H9 (cell line): ENCODE data around the gene NUDT22. TPM values are rescaled to one million over a fixed set of nuclear protein-coding genes. Genes with fewer than 3 reads are reported as not detected.

Source experiments
- DNase-seq: peaks from one replicate; pipeline ENCODE4 v3.0.0-alpha.2; 2017
- H2AFZ ChIP-seq: one replicate; pipeline ENCODE4 v1.6.1; 2013; ENCODE audit warnings: mild to moderate bottlenecking, low read length, control low read depth, moderate library complexity
- H2AK5ac ChIP-seq: 2 replicates; pipeline ENCODE4 v1.6.1; 2013; ENCODE audit warnings: low read length, control low read depth, mixed read lengths; ENCODE audit not compliant: insufficient read length
- H2BK120ac ChIP-seq: one replicate; pipeline ENCODE4 v1.6.1; 2013; ENCODE audit warnings: low read depth, mild to moderate bottlenecking, low read length, control low read depth, inconsistent platforms; ENCODE audit not compliant: poor library complexity, severe bottlenecking
- H2BK12ac ChIP-seq: 2 replicates; pipeline ENCODE4 v1.6.1; 2013; ENCODE audit warnings: low read length, control low read depth, mixed read lengths, low read depth; ENCODE audit not compliant: insufficient read length
- H2BK15ac ChIP-seq: 2 replicates; pipeline ENCODE4 v1.6.1; 2013; ENCODE audit warnings: low read depth, low read length, control low read depth
- H2BK20ac ChIP-seq: one replicate; pipeline ENCODE4 v1.6.1; 2013; ENCODE audit warnings: low read depth, mild to moderate bottlenecking, low read length, control low read depth, inconsistent platforms; ENCODE audit not compliant: poor library complexity, severe bottlenecking
- H2BK5ac ChIP-seq: 2 replicates; pipeline ENCODE4 v1.6.1; 2013; ENCODE audit warnings: low read length, control low read depth, mixed read lengths; ENCODE audit not compliant: insufficient read length
- H3K14ac ChIP-seq: 2 replicates; pipeline ENCODE4 v1.6.1; 2013; ENCODE audit warnings: low read length, control low read depth; ENCODE audit not compliant: insufficient read depth
- H3K18ac ChIP-seq: 2 replicates; pipeline ENCODE4 v1.6.1; 2013; ENCODE audit warnings: low read depth, mild to moderate bottlenecking, mixed read lengths, low read length, control low read depth; ENCODE audit not compliant: insufficient read length
- H3K23ac ChIP-seq: 2 replicates; pipeline ENCODE4 v1.6.1; 2013; ENCODE audit warnings: low read length, control low read depth, mixed read lengths, low read depth; ENCODE audit not compliant: insufficient read length
- H3K23me2 ChIP-seq: 2 replicates; pipeline ENCODE4 v1.6.1; 2013; ENCODE audit warnings: low read depth, mild to moderate bottlenecking, mixed read lengths, low read length, control low read depth; ENCODE audit not compliant: insufficient read length, poor library complexity, severe bottlenecking
- H3K27ac ChIP-seq: 2 replicates; pipeline ENCODE4 v1.5.1; 2013; ENCODE audit warnings: low read length, control low read depth, mixed read lengths, low read depth; ENCODE audit not compliant: insufficient read length
- H3K27me3 ChIP-seq: 2 replicates; pipeline ENCODE4 v1.6.1; 2013; ENCODE audit warnings: low read length, control low read depth, inconsistent platforms; ENCODE audit not compliant: insufficient read depth
- H3K4ac ChIP-seq: 2 replicates; pipeline ENCODE4 v1.6.1; 2013; ENCODE audit warnings: low read depth, mild to moderate bottlenecking, control low read depth, inconsistent platforms, low read length, moderate library complexity
- H3K4me1 ChIP-seq: 2 replicates; pipeline ENCODE4 v1.6.1; 2013; ENCODE audit warnings: low read length, control low read depth, inconsistent platforms; ENCODE audit not compliant: insufficient read depth
- H3K4me2 ChIP-seq: 2 replicates; pipeline ENCODE4 v1.6.1; 2013; ENCODE audit warnings: low read length, control low read depth, mixed read lengths; ENCODE audit not compliant: insufficient read length, insufficient read depth
- H3K56ac ChIP-seq: 2 replicates; pipeline ENCODE4 v1.6.1; 2013; ENCODE audit warnings: low read depth, mild to moderate bottlenecking, mixed read lengths, low read length, control low read depth; ENCODE audit not compliant: insufficient read length
- H3K79me1 ChIP-seq: 2 replicates; pipeline ENCODE4 v1.6.1; 2013; ENCODE audit warnings: low read depth, mild to moderate bottlenecking, moderate library complexity, low read length, control low read depth, inconsistent platforms; ENCODE audit not compliant: insufficient read depth, poor library complexity, severe bottlenecking
- H3K79me2 ChIP-seq: 2 replicates; pipeline ENCODE4 v1.6.1; 2013; ENCODE audit warnings: low read length, control low read depth, inconsistent platforms; ENCODE audit not compliant: insufficient read depth
- H3K9ac ChIP-seq: 2 replicates; pipeline ENCODE4 v1.6.1; 2013; ENCODE audit warnings: low read length, control low read depth, mixed read lengths; ENCODE audit not compliant: insufficient read length; ENCODE audit errors: extremely low read depth
- H3K9me3 ChIP-seq: one replicate; pipeline ENCODE4 v1.6.1; 2013; ENCODE audit warnings: low read depth, low read length, inconsistent platforms; ENCODE audit not compliant: control insufficient read depth
- H3T11ph ChIP-seq: one replicate; pipeline ENCODE4 v1.6.1; 2013; ENCODE audit warnings: mild to moderate bottlenecking, low read length, control low read depth, inconsistent platforms
- H4K20me1 ChIP-seq: one replicate; pipeline ENCODE4 v1.6.1; 2013; ENCODE audit not compliant: control insufficient read depth, insufficient read length, insufficient read depth
- H4K5ac ChIP-seq: 2 replicates; pipeline ENCODE4 v1.6.1; 2013; ENCODE audit warnings: low read depth, mild to moderate bottlenecking, mixed read lengths, low read length, control low read depth; ENCODE audit not compliant: insufficient read length
- H4K8ac ChIP-seq: replicated peaks from 2 replicates; pipeline ENCODE4 v1.6.1; 2013; ENCODE audit warnings: low read length, control low read depth, mixed read lengths, low read depth; ENCODE audit not compliant: insufficient read length
- H4K91ac ChIP-seq: 2 replicates; pipeline ENCODE4 v1.6.1; 2013; ENCODE audit warnings: low read depth, mild to moderate bottlenecking, moderate library complexity, mixed read lengths, low read length, control low read depth; ENCODE audit not compliant: insufficient read length
- H3K27ac Mint-ChIP-seq, 3 experiments: 2 replicates in 2 of 3; 3 replicates in 1 of 3; pipeline ENCODE4 v1.8.0; 2020 to 2021; ENCODE audit warnings: mixed read lengths in 3 of 3, mild to moderate bottlenecking in 1 of 3, moderate library complexity in 1 of 3
- H3K27me3 Mint-ChIP-seq: 2 replicates; pipeline ENCODE4 v1.8.0; 2021; ENCODE audit warnings: low read depth, mild to moderate bottlenecking, moderate library complexity, mixed read lengths
- H3K36me3 Mint-ChIP-seq, 3 experiments: 2 replicates in 2 of 3; 3 replicates in 1 of 3; pipeline ENCODE4 v1.8.0; 2020 to 2021; ENCODE audit warnings: low read depth in 3 of 3, mixed read lengths in 3 of 3; ENCODE audit not compliant: insufficient read depth in 1 of 3
- H3K4me1 Mint-ChIP-seq, 2 experiments: 2 replicates each; pipeline ENCODE4 v1.8.0; 2020; ENCODE audit warnings: mixed read lengths in 2 of 2
- H3K4me3 Mint-ChIP-seq, 2 experiments: 2 replicates in 1 of 2; 3 replicates in 1 of 2; pipeline ENCODE4 v1.8.0; 2020 to 2021; ENCODE audit warnings: mild to moderate bottlenecking in 2 of 2, mixed read lengths in 2 of 2, moderate library complexity in 1 of 2
- H3K9me3 Mint-ChIP-seq, 2 experiments: 2 replicates in 1 of 2; 3 replicates in 1 of 2; pipeline ENCODE4 v1.8.0; 2020; ENCODE audit warnings: mild to moderate bottlenecking in 2 of 2, mixed read lengths in 2 of 2, moderate library complexity in 1 of 2
- WGBS: extraction: QIAGEN DNeasy Blood & Tissue Kit; methylation state at CpG from one replicate; pipeline ENCODE4 v1.1.7; 2013; ENCODE audit warnings: missing lambda C conversion rate, low lambda C conversion rate, mixed read lengths; ENCODE audit not compliant: insufficient read length; ENCODE audit errors: extremely low coverage; 5-methylcytosine and 5-hydroxymethylcytosine counted together
- total RNA-seq: library from RNA; stranded (reverse); gene quantifications from 2 replicates; pipeline ENCODE4 v1.2.1, GENCODE V29; 2021
- TF ChIP-seq, protein P1 (sequence below): fragments of 200-600 bp; sonication (generic); conservative IDR thresholded peaks from 3 replicates; pipeline ENCODE4 v1.8.0; 2021; ENCODE audit warnings: antibody characterized with exemption, mild to moderate bottlenecking

The NUDT22 gene
- total RNA-seq, 1 experiment from 2014 or later, result 39.6 TPM

GRCh38 chr11:64258356-64258755 lies 32.3 kb downstream of the NUDT22 start:
- no peak overlapping the region for H3K9ac ChIP-seq

More at GRCh38 chr11:64258356-64258755, 32.3 kb downstream of the NUDT22 start:
- Mint-ChIP-seq H3K27me3 (no peaks in the 10 kb centered on the region), H3K9me3 (no peaks in the 10 kb centered on the region), H3K4me3 (no peak overlapping the region), H3K4me1 (peaks cover under 1 to 7% of the 10 kb centered on the region in 2 experiments), H3K27ac (peak overlapping the region in 1 of 3 experiments; percentile 31; a peak in 1 of 7 replicates), H3K36me3 (peaks cover 50 to 85% (median 72%) of the 10 kb centered on the region in 3 experiments)
- Histone ChIP-seq H3K27me3 (no peaks in the 10 kb centered on the region), H3K23me2 (no peaks in the 10 kb centered on the region), H3K4ac (no peak overlapping the region), H3K27ac (no peak overlapping the region), H2BK5ac (no peak overlapping the region), H3K9me3 (no peaks in the 10 kb centered on the region), H4K5ac (no peak overlapping the region), H2AFZ (no peak overlapping the region), H2BK15ac (no peak overlapping the region), H3K23ac (no peak overlapping the region), H3K4me1 (no peaks in the 10 kb centered on the region), H3K18ac (no peak overlapping the region), H2AK5ac (no peak overlapping the region), H3T11ph (no peak overlapping the region), H3K14ac (no peak overlapping the region), H4K20me1 (no peaks in the 10 kb centered on the region), H3K79me2 (no peaks in the 10 kb centered on the region), H2BK12ac (no peak overlapping the region), H4K91ac (no peak overlapping the region), H2BK20ac (no peak overlapping the region), H3K4me2 (no peak overlapping the region), H2BK120ac (no peak overlapping the region), H4K8ac (no peak overlapping the region), H3K79me1 (no peaks in the 10 kb centered on the region), H3K56ac (no peak overlapping the region)
- TF ChIP-seq, protein P1, sequence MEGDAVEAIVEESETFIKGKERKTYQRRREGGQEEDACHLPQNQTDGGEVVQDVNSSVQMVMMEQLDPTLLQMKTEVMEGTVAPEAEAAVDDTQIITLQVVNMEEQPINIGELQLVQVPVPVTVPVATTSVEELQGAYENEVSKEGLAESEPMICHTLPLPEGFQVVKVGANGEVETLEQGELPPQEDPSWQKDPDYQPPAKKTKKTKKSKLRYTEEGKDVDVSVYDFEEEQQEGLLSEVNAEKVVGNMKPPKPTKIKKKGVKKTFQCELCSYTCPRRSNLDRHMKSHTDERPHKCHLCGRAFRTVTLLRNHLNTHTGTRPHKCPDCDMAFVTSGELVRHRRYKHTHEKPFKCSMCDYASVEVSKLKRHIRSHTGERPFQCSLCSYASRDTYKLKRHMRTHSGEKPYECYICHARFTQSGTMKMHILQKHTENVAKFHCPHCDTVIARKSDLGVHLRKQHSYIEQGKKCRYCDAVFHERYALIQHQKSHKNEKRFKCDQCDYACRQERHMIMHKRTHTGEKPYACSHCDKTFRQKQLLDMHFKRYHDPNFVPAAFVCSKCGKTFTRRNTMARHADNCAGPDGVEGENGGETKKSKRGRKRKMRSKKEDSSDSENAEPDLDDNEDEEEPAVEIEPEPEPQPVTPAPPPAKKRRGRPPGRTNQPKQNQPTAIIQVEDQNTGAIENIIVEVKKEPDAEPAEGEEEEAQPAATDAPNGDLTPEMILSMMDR, result no peak
- no peak for DNase-seq
- WGBS, result no CpG with 5 or more reads among the region's 24 CpGs
